Measurements from ENCODE around the gene NUP210.

DNA sequence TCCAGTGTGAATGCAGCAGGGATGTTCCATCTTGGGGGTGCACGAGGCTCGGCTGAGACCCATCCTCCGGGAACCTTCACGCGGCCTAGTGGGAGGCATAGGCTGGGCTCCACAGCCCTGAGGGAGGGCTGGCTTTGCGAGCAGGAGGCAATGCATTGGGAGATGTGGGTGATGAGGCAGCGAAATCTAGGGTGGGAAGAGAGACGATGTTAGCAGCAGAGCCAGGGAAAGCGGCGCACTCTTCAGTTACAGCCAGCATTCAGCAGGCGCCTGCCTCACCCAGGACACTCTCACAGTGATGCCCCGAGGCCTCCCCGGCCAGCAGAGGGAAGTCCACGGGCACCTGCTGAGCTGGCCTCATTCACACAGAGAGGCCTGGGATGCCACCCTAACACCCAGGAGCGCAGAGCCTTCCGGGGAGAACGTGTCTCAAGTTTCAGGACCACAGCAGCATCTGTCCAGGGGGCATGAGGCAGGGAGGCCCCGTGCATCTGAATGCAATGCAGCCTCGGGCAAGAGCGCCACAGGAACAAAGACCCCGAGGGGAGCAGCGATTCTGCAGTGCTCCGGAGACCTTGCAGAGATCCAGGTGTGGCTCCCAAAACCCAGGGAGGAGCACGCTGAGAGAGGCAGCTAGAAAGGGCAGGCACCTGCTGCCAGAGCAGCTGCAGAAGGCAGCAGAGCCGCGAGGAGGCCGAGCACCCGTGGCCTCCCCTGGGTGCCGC, 102.4 kb downstream of the NUP210 start:
- TF ChIP-seq, protein P1, sequence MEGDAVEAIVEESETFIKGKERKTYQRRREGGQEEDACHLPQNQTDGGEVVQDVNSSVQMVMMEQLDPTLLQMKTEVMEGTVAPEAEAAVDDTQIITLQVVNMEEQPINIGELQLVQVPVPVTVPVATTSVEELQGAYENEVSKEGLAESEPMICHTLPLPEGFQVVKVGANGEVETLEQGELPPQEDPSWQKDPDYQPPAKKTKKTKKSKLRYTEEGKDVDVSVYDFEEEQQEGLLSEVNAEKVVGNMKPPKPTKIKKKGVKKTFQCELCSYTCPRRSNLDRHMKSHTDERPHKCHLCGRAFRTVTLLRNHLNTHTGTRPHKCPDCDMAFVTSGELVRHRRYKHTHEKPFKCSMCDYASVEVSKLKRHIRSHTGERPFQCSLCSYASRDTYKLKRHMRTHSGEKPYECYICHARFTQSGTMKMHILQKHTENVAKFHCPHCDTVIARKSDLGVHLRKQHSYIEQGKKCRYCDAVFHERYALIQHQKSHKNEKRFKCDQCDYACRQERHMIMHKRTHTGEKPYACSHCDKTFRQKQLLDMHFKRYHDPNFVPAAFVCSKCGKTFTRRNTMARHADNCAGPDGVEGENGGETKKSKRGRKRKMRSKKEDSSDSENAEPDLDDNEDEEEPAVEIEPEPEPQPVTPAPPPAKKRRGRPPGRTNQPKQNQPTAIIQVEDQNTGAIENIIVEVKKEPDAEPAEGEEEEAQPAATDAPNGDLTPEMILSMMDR (IDR thresholded peaks at IDR 0.05) = no peak
- no peak for TF ChIP-seq POLR2A (IDR thresholded peaks at IDR 0.05)

Measured in thyroid gland (tissue), 4 donors.